ENCODE results near the gene VMP1. TPM values are rescaled to one million over a fixed set of nuclear protein-coding genes. Genes with fewer than 3 reads are reported as not detected.
A peak's percentile ranks its signal among the peaks of the same experiment; 100 is the strongest.
"Not testable (repeated sequence)": the region's sequence is repeated elsewhere in the genome, so short reads cannot be mapped to it uniquely, and the experiment has no call there.

Gene VMP1
- total RNA-seq, 1 experiment from 2014 or later = 306 TPM

DNA sequence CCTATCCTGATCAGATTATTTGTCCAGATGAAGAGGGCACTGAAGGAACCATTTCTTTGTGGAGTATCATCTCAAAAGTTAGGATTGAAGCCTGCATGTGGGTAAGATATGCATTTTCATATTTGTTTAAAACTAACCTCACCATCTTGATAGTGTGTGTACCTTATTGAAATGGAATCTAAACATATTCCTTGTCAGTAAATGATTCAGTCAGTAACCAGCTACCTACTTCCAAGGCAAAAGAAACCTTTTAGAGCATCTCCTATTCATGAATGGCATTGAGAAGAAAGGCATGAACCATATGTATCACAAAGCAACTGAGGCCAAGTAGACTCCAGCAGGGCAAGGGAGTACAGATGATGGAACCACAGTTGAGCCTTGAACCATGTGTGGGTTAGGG, 57.6 kb downstream of the VMP1 start:
- no peak for DNase-seq (ENCODE audit: low spot score)
- in situ Hi-C loops (cut with HindIII; ENCODE audit: low sequenced_read_pairs) = no loop called here

DNA sequence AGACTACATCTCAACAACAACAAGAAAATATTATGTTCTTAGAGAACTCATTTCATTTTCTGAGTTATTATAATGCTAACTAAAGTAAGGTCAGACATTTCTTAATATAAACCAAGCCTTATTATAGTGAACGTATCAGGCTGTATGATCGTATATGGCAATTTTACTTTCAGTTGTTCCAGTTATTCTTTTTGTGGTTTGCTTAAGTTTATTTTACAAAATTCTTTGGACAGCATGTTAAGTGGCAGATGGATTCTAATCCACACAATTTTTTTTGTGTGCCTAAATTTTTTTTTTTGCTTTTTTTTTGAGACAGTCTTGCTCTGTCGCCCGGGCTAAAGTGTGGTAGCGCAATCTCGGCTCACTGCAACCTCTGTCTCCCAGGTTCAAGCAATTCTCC, 59.0 kb downstream of the VMP1 start:
- in situ Hi-C loops (cut with HindIII; ENCODE audit: low sequenced_read_pairs) = no loop called here

DNA sequence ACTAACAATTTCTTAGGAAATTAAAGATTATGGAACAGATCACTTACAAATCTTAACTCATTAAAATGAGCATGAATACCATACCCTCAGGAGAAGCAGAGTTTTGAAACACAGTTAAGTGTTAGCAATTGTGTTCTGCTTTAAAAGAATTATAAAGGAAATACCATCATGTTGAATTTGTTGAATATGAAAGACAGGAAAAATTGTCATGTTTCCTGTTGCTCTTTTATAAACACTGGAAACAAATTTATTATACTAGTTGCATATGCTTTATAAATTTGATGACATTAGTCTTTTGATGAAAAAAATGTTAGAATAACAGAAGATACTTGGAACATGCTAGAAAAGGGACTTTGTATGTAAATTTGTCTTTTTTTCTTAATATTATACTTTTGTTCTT, 59.7 kb downstream of the VMP1 start:
- in situ Hi-C loops (cut with HindIII; ENCODE audit: low sequenced_read_pairs) = no loop called here
- DNase-seq (ENCODE audit: low spot score) = no peak

More for the DNA sequence above, 59.0 kb downstream of the VMP1 start:
- DNase-seq (ENCODE audit: low spot score) = no peak

DNA sequence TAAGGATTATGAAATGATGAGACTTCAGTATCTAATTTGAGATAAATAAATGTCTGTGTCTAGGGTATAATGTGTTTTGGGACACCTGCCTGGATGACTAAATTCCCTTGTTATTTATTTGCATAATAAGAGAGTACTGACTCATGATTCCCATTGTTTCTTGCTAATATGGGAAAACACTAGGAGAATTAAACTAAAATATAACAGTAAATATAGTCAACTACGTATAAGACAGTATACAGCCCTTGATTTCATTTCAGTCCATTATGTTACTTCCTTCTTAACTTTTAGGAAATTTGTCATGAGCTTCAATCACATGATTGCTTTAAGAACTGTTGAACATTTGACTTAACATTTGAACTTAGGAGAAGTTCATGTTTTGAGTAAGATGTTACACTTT, 62.4 kb downstream of the VMP1 start:
- in situ Hi-C loops (cut with HindIII; ENCODE audit: low sequenced_read_pairs) = no loop called here
- DNase-seq (ENCODE audit: low spot score) = no peak

- in situ Hi-C loops (cut with HindIII; ENCODE audit: low sequenced_read_pairs) = no loop called here
- DNase-seq (ENCODE audit: low spot score) = no peak
These were observed 63.6 kb downstream of the VMP1 start for GRCh38 chr17:59771093-59771492.

GRCh38 chr17:59775786-59776350, 68.4 kb downstream of the VMP1 start:
- in situ Hi-C loops (cut with HindIII; ENCODE audit: low sequenced_read_pairs) = no loop called here

DNA sequence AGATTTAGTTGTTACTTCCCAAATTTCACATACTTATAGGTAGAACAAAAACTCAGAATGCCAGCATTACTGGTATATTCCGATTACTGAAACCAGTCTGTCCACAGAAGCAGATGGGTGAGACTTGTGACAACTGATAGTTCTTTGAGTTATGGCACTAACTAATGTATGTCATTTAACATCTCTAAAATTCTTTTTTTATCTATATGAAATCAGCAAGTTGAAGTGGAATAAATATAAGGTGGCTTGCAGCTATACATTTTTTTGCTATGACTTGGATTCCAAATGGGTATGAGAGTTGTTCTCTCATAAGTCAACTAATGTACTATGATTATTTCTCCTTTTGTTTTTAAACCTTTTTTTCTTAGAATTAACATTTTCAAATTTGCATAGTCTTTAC, 69.1 kb downstream of the VMP1 start:
- in situ Hi-C loops (cut with HindIII; ENCODE audit: low sequenced_read_pairs) = no loop called here
- no peak for DNase-seq (ENCODE audit: low spot score)

More at GRCh38 chr17:59775786-59776350, 68.4 kb downstream of the VMP1 start:
- DNase-seq (ENCODE audit: low spot score) = no peak

GRCh38 chr17:59777033-59777432, 69.6 kb downstream of the VMP1 start:
- in situ Hi-C loops (cut with HindIII; ENCODE audit: low sequenced_read_pairs) = no loop called here
- DNase-seq (ENCODE audit: low spot score) = no peak

DNA sequence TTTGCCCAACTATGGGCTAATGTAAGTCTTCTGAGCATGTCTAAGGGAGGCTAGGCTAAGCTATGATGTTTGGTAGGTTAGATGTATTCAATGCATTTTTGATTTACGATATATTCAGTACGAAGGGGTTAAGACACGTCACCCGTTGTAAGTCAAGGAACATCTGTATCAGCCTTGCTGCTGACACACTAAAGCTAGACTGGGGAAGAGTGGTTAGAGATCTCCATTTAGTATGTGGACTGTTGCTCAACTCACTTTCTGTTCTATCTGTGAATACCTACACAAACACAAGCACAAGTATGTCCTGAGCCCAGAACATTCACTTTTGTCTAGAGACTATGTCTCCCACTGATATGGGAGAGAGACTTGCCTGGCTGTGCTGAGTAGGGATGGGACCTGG, 71.5 kb downstream of the VMP1 start:
- in situ Hi-C loops (cut with HindIII; ENCODE audit: low sequenced_read_pairs) = no loop called here
- DNase-seq (ENCODE audit: low spot score) = no peak

GRCh38 chr17:59779521-59779920, 72.1 kb downstream of the VMP1 start:
- no peak for DNase-seq (ENCODE audit: low spot score)
- in situ Hi-C loops (cut with HindIII; ENCODE audit: low sequenced_read_pairs) = no loop called here

- in situ Hi-C loops (cut with HindIII; ENCODE audit: low sequenced_read_pairs) = not testable (repeated sequence)
These were observed 73.1 kb downstream of the VMP1 start for GRCh38 chr17:59780548-59780947.

GRCh38 chr17:59783221-59784047, 76.0 kb downstream of the VMP1 start:
- in situ Hi-C loops (cut with HindIII; ENCODE audit: low sequenced_read_pairs) = no loop called here
- peak; percentile 42 for DNase-seq (ENCODE audit: low spot score)

More at GRCh38 chr17:59780548-59780947, 73.1 kb downstream of the VMP1 start:
- not testable (repeated sequence) for DNase-seq (ENCODE audit: low spot score)

DNA sequence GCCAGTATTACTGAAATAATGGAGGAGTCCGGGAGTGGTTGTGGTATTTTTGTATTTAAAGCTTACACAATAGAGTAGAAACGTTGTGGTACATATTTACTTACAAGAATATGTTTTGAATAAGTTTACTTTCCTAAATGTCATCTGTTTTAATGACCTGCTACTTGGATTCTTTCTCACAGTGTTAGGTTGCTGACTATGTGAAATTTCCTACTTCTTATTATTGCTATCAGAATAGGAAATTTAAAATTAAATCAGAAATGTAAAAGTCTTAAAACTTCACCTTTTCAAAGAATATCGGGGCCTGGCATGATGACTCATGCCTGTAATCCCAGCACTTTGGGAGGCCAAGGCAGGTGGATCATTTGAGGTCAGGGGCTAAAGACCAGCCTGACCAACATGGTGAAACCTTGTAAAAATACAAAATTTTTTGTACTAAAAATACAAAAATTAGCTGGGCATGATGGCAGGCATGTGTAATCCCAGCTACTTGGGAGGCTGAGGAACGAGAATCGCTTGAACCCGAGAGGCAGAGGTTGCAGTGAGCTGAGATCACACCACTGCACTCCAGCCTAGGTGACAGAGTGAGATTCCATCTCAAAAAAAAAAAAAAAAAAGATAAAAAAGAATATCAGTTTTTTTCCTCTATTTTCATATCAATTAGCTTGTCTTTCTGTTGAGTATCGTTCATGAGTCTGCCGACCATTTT, 77.8 kb downstream of the VMP1 start:
- DNase-seq (ENCODE audit: low spot score) = peak; percentile 19
- in situ Hi-C loops (cut with HindIII; ENCODE audit: low sequenced_read_pairs) = no loop called here

GRCh38 chr17:59786213-59786535, 78.7 kb downstream of the VMP1 start:
- no peak for DNase-seq (ENCODE audit: low spot score)
- in situ Hi-C loops (cut with HindIII; ENCODE audit: low sequenced_read_pairs) = no loop called here

- peak; percentile 76 for DNase-seq (ENCODE audit: low spot score)
- in situ Hi-C loops (cut with HindIII; ENCODE audit: low sequenced_read_pairs) = no loop called here
These were observed 79.3 kb downstream of the VMP1 start for GRCh38 chr17:59786536-59787319.

DNA sequence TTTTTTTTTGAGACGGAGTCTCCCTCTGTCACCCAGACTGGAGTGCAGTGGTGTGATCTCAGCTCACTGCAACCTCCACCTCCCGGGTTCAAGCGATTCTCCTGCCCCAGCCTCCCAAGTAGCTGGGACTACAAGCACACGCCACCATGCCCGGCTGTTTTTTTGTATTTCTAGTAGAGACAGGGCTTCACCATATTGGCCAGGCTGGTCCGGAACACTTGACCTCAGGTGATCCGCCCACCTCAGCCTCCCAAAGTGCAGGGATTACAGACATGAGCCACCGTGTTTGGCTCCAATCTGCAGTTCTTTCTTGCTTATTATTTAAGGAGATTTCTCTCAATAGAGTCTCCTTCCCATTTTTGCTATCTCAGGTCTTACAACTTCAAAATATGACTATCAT, 82.4 kb downstream of the VMP1 start:
- DNase-seq (ENCODE audit: low spot score); in situ Hi-C loops (cut with HindIII; ENCODE audit: low sequenced_read_pairs): not testable (repeated sequence)

DNA sequence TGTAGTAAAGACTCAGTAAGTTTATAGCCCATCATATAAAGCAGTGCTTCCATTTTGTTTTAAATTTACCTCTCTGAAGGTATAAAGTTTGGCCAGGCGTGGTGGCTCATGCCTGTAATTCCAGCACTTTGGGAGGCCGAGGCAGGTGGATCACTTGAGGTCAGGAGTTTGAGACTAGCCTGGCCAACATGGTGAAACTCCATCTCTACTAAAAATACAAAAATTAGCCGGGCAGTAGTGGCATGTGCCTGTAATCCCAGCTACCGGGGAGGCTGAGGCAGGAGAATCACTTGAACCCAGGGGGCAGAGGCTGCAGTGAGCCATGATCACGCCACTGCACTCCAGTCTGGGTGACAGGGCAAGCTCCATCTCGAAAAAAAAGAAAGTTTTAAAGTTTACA, 83.0 kb downstream of the VMP1 start:
- in situ Hi-C loops (cut with HindIII; ENCODE audit: low sequenced_read_pairs); DNase-seq (ENCODE audit: low spot score): not testable (repeated sequence)

GRCh38 chr17:59790910-59791309, 83.5 kb downstream of the VMP1 start:
- DNase-seq (ENCODE audit: low spot score) = no peak
- in situ Hi-C loops (cut with HindIII; ENCODE audit: low sequenced_read_pairs) = no loop called here

GRCh38 chr17:59791603-59792457, 84.4 kb downstream of the VMP1 start:
- in situ Hi-C loops (cut with HindIII; ENCODE audit: low sequenced_read_pairs) = no loop called here
- no peak for DNase-seq (ENCODE audit: low spot score)

Data from G401 (cell line).